WTC11 (cell line): Measurements from ENCODE around the gene MSL1.

Experiments used
- CREB1 ChIP-seq: sonication (generic); formaldehyde crosslinking; IDR thresholded peaks from 2 replicates; pipeline ENCODE4 v1.8.0; 2023; ENCODE audit warnings: mild to moderate bottlenecking, missing genetic modification reagents
- MLX ChIP-seq: sonication (generic); formaldehyde crosslinking; IDR thresholded peaks from 2 replicates; pipeline ENCODE4 v1.8.1; 2023; ENCODE audit warnings: mild to moderate bottlenecking, missing genetic modification reagents, moderate library complexity
- TCF7 ChIP-seq: sonication (generic); formaldehyde crosslinking; IDR thresholded peaks from 2 replicates; pipeline ENCODE4 v1.8.0; 2022; ENCODE audit warnings: mild to moderate bottlenecking, low read depth, missing genetic modification reagents, moderate library complexity
- TEAD4 ChIP-seq: sonication (generic); formaldehyde crosslinking; IDR thresholded peaks from 2 replicates; pipeline ENCODE4 v1.8.0; 2022; ENCODE audit warnings: mild to moderate bottlenecking, missing genetic modification reagents
- TF ChIP-seq, protein P1 (sequence below): fragments of 200-600 bp; IDR thresholded peaks from 2 replicates; pipeline ENCODE4 v1.8.0; 2022; ENCODE audit warnings: antibody characterized with exemption

DNA sequence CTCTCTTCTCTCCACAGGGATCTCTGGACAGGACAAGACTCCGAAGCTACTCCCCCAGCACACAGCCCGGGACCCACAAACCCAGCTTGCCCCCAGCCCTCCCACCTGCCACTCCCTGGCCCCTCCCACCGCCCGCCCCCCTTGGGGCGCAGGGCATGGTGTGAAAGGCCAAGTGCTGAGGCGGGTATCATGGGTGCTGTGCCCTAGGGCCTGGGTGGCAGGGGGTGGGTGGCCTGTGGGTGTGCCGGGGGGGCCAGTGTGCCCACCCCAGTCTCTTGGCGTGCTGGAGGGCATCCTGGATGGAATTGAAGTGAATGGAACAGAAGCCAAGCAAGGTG lies 47.6 kb upstream of the MSL1 start:
- TF ChIP-seq, protein P1, sequence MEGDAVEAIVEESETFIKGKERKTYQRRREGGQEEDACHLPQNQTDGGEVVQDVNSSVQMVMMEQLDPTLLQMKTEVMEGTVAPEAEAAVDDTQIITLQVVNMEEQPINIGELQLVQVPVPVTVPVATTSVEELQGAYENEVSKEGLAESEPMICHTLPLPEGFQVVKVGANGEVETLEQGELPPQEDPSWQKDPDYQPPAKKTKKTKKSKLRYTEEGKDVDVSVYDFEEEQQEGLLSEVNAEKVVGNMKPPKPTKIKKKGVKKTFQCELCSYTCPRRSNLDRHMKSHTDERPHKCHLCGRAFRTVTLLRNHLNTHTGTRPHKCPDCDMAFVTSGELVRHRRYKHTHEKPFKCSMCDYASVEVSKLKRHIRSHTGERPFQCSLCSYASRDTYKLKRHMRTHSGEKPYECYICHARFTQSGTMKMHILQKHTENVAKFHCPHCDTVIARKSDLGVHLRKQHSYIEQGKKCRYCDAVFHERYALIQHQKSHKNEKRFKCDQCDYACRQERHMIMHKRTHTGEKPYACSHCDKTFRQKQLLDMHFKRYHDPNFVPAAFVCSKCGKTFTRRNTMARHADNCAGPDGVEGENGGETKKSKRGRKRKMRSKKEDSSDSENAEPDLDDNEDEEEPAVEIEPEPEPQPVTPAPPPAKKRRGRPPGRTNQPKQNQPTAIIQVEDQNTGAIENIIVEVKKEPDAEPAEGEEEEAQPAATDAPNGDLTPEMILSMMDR, result no peak
- TF ChIP-seq CREB1 (CRISPR knock-in tag) (no peak), MLX (CRISPR knock-in tag) (no peak), TEAD4 (CRISPR knock-in tag) (no peak), TCF7 (CRISPR knock-in tag) (no peak)
